ENCODE data around the gene SLC3A2.

- no peak for TF ChIP-seq POLR2A (IDR thresholded peaks at IDR 0.05)
- TF ChIP-seq CTCF (IDR thresholded peaks at IDR 0.05) = no peak
Observed at GRCh38 chr11:62921201-62921572, 40.5 kb downstream of the SLC3A2 start, which contains the start of gene CHRM1.

All from upper lobe of left lung (tissue), 4 donors.